Heart left ventricle (tissue), 13 donors: Measurements from ENCODE around the gene PF4V1.

Experiments
- POLR2A ChIP-seq, 2 donors: fragments of 450-650 bp; IDR thresholded peaks; one replicate each; pipeline ENCODE4 v1.6.1; 2017; ENCODE audit warnings: antibody characterized with exemption in 2 of 2, mild to moderate bottlenecking in 2 of 2, moderate library complexity in 2 of 2
- TF ChIP-seq, protein P1 (sequence below), 12 donors: fragments of 200-600 bp; sonication (generic) in 4 of 12; IDR thresholded peaks; one replicate each; pipeline versions ENCODE4 v1.5.0 to v1.8.0; 2018 to 2022; ENCODE audit warnings: antibody characterized with exemption in 12 of 12, mild to moderate bottlenecking in 5 of 12
- donor health status: ischemic (EF 13 %, LVEDD 7.1; RV severe dilation, severe dysfunction).
- donor health status: DM: no; HTN: yes; CAD: no.
- donor health status: DM: no; HTN: no; CAD: no.
- donor health status: ischemic (EF 25% LVEDD 6.9; RV normal size, moderate dysfunction).
- donor health status: ischemic (EF 25% LVEDD 5.7; RV mildly dilated, moderate dysfunction).
- donor health status: ischemic (EF 35%, LVEDD 5.7; RV mildly dilated, moderate dysfunction).
- donor health status: nonischemic (EF 11% LVEDD 7.7; RV severe dilation, severe dysfunction).
- donor health status: DM: yes; HTN: yes; CAD: no.
- donor health status: PGD.
- donor health status: ischemic (EF 29% LVEDD 5.4; RV normal size, mild dysfunction).
- donor health status: nonischemic (EF 23%, LVEDD 6.1; RV moderate dilation, normal function).

GRCh38 chr4:73867783-73868182 is 14.7 kb downstream of the PF4V1 start:
- no peak for TF ChIP-seq POLR2A (IDR thresholded peaks at IDR 0.05)
- TF ChIP-seq, protein P1, sequence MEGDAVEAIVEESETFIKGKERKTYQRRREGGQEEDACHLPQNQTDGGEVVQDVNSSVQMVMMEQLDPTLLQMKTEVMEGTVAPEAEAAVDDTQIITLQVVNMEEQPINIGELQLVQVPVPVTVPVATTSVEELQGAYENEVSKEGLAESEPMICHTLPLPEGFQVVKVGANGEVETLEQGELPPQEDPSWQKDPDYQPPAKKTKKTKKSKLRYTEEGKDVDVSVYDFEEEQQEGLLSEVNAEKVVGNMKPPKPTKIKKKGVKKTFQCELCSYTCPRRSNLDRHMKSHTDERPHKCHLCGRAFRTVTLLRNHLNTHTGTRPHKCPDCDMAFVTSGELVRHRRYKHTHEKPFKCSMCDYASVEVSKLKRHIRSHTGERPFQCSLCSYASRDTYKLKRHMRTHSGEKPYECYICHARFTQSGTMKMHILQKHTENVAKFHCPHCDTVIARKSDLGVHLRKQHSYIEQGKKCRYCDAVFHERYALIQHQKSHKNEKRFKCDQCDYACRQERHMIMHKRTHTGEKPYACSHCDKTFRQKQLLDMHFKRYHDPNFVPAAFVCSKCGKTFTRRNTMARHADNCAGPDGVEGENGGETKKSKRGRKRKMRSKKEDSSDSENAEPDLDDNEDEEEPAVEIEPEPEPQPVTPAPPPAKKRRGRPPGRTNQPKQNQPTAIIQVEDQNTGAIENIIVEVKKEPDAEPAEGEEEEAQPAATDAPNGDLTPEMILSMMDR (IDR thresholded peaks at IDR 0.05) = no peak
